ENCODE results near the gene CACNG5. TPM values are rescaled to one million over a fixed set of nuclear protein-coding genes. Genes with fewer than 3 reads are reported as not detected.

Gene CACNG5, protein sequence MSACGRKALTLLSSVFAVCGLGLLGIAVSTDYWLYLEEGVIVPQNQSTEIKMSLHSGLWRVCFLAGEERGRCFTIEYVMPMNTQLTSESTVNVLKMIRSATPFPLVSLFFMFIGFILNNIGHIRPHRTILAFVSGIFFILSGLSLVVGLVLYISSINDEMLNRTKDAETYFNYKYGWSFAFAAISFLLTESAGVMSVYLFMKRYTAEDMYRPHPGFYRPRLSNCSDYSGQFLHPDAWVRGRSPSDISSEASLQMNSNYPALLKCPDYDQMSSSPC
- not detected in 2 replicates for total RNA-seq (2014; rRNA removed; shearing (Covaris generic))

DNA sequence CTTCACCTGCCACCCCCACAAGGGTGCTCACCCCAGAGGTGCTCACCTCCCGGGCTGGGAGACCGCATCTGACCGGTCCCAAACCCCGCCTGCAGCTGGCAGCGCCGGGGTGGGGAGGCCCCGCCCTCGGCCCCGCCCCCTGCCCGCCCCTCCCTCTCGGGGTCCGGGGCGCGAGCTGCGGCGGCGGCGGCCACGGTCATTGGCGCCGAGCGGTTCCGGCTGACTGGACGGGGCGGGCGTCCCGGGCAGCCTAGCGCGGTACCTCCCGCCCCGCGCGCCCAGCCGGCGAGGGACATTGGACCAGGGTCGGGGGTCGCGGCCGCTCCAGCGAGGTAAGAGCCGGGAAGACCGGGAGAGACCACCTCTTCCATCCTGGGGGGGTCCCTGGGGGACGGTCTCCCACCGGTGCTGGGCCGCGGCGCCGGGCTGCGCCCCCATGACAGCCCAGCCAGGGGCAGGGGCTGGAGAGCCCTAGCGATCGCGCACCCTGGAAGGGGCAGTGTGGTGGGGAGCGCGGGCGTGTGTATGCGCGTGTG, at the start of gene CACNG5:
Gene CACNG5 (plus strand): TSS at position 199 of the 536 bp plus-strand sequence. CDS start 42,216 bp downstream, outside the sequence.
- DNase-seq (ENCODE audit: low read depth), result peak; percentile 45

DNA sequence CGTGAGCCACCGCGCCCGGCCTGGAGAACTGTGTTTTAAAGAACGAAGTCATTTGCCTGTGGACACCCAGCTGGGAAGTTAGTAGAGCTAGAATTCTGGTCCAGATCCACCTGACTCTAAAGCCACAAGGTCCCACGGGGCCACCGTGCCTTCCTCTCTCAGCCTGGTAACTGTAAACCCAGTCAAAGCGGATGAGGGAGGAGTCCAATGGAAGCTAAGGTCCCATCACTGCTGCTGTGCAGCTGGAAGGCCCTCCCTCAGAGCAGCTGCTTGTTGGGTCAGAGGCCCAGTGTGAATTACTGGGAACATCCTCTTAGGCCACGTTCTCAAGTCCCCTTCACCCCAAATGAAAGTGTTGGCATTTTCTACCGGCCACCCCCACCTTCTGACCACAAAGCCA, 48.8 kb upstream of the CACNG5 start:
- DNase-seq (ENCODE audit: low read depth), result no peak

DNA sequence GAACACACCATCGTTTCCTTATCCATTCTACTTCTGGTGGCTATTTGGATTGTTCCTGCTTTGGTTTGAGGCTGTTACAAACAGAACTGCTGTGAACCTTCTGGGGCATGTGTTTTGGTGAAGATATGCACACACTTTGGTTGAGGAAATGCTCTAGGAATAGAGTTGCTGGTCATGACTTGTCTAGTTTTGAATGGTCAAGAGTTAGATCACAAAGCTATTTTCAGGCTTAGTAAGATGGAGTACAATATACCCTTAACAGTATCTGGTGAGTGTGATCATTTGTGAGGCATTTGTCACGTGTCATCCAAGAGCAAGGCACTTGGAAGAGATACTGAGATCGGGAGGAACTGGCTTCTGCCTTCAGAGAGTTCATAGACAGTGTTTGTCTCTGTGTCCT, 47.0 kb upstream of the CACNG5 start:
- no peak for DNase-seq (ENCODE audit: low read depth)

DNA sequence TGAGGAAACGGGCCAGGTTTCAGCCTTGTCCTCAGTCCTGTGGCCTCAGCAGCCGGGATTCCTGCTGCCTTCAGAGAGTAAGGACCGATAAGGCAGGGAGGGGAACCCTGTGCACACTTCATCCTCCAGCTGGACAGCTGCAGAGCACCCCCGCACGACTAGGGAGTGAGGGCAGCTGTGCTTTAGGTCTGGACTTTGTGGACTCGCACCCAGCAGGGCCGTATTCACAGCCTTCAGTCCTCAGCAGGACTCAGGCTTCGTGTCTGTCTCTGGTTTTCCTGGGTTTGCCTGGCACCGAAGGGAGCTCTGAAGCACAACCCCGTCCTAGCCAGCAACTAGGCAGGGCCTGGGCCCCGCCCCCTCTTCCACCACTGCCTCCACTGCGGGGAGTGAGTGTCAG, 45.8 kb upstream of the CACNG5 start:
- no peak for DNase-seq (ENCODE audit: low read depth)

DNA sequence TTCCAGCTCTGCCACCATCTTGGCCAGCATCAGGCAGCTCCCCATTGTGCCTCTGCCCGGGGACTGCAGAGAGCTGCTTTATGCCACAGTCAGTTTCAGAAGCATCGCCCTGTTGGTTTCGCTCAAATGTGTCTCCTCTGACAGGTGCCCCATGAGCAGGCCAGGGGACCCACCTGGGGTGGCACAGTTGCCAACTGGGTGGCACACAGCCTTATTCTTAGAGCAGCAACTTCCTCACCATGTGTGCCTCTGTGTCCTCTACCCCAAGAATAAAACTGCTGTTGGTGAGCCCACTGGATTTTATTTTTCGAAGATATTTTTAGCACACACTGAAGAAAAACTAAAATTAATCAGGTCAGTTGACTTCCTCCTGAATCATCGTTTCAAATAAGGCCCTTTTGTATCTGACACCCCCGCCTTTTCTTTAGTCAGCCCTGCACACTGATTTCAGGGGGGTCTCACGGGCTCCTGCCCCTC, 44.9 kb upstream of the CACNG5 start:
- DNase-seq (ENCODE audit: low read depth), result no peak

DNA sequence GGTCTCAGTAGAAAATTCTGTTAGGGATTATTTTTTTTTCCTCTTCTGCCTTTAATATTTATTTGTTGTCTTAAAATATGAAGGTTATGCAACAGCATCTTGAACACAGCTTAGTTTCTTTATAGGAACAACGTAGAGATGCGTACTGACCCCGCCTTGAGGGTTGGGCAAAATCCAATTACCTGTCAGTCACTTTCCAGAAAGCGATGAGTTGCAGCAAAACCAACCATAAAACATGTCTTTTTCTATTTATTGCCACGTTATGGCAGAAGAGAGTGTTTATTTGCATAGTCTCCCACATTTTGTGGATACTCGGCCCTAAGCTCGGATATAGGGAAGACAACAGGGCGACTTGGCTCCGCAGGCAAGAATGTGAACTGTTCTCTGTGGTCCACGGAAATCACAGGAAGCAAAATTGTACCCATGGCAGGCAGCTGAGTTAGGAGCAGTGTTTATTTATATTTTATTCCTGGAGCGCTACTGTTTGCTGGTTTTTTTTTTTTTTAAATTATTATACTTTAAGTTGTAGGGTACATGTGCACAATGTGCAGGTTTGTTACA, 44.3 kb upstream of the CACNG5 start:
- no peak for DNase-seq (ENCODE audit: low read depth)

DNA sequence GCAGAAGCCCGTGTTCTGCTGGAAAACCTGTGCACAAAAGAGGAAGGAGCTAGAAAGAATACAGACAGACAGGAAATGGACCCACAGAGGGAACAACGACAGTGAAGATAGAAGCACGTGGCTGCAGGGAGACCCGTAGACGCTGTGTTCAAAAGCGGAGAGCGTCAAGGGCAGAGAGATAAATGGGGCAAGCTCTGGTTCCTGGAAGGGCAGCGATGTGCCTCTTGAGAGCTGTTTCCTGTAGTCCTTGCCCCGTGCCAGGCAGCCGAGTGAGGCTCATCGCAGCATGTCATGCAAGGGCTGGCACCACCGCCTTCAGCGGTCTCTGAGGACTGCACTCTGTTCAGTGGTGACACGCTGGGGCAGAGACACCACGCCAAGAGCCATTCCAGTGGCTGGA, 43.6 kb upstream of the CACNG5 start:
- DNase-seq (ENCODE audit: low read depth), result no peak

DNA sequence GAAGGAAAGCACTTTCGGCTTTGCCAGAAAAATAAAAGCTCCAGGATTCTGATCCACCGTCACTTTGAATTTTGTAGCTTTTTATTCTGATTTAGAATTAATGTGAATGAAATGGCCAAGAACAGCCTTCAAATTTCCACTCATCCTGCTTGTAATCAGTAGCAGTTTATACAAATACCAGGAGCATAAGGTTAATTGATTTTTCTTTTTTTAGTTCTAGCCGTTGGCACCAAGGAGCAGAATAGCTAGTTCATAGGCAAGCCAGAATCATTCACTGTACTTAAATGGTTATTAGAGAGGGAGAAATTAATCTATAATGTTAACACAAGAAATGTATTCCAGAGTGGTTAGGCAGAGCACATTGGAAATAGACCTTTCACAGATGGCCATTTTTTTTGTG, 41.1 kb upstream of the CACNG5 start:
- DNase-seq (ENCODE audit: low read depth), result no peak

DNA sequence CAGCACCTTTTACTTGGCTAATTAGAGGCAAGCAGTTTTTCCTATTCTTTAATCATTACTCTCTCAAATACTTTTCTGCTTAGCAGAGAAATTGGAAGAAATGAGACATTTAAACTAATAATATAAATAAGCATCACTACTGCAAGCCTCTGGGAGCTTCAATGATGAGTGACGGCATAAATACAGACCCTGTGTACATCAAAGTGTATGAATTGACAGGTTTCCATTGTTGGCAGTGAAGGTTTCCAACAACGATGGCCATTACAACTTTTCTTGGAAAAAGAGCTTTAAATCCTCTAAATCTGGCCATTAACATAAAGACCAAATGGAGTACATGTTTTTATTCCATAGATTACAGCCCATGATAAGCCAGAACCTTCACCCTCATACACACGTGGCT, 39.4 kb upstream of the CACNG5 start:
- no peak for DNase-seq (ENCODE audit: low read depth)

DNA sequence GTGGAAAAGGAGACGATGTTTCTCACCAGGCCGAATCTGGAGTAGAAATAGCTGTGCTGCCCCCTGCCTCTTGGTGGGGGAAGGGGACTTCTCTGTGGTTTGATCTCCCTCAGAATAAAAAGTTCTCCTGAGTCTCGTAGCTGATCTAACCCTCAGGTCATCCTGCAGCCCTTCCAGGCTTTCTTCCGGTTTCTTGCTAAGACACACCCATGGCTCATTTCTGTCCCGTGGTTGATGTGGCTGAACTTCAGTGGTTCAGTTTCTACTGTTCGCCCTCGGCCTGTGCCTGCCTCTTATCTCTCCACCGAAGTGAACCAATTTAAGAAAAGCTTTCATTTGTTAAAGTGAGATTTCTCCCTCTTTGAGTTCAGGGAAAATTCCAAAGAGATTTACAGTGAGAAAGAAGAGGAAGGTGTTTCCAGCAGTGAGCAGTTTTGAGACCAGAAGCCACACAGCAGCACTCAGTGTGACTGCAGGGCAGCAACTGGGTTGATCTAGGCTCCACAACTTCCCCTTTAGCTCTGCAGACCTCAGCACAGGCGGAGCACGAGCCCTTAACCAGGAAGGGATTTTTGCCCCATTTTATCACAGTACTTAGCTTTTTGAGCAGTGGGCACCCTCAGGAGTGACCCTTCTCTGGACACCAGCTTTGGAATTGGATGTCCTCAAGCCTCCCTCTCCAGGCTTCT, 34.9 kb upstream of the CACNG5 start:
- DNase-seq (ENCODE audit: low read depth), result no peak

DNA sequence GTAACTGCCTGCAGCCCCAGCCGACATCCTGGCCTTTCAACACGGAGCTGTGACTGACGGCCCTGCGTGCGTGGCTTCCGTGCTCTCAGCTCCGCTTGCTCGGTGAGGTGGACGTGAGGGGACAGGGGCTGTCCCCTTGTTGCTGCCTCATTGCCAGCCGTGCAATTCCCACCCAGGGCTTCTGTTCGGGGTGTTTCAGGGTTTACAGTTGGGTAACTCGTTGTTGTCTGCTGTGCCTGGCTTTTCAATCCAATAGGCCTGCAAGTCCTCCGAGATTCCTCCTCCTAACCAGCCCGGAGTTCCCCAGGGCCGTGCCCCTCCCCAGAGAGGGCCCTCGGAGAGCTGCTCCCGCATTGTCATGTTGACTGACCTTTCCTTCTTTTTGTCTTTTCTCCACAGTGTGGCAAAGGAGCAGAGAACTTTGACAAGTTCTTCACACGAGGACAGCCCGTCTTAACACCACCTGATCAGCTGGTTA, 31.4 kb upstream of the CACNG5 start:
- no peak for DNase-seq (ENCODE audit: low read depth)

DNA sequence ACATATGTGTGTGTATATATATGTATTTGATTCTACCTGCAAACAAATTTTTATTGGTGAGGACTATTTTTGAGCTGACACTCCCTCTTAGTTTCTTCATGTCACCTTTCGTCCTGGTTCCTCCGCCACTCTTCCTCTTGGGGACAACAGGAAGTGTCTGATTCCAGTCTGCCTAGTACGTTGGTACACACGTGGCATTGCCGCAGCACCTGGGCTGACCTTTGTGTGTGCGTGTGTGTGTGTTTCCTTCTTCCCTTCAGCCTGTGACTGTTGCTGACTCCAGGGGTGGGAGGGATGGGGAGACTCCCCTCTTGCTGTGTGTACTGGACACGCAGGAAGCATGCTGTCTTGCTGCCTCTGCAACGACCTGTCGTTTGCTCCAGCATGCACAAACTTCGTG, 29.4 kb upstream of the CACNG5 start:
- DNase-seq (ENCODE audit: low read depth), result no peak

DNA sequence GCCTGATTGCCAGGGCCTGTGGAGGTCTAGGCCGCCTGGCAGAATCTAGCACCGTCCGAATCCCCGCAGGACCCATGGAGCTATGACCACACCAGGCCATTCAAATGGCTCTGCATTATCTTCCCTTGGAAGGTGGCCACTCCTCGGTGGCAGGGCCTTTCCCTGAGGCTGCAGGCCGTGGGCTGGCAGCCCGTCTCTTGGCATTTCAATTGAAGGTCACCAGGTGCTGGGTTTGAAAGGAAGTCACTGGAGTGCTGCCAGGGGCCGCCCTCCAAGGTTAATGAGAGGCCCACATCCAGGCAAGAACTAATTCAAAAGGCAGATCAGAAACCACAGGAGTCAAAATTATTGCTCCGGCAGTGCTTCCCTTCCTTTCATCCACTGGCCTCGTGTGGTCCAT, 27.7 kb upstream of the CACNG5 start:
- DNase-seq (ENCODE audit: low read depth), result no peak

DNA sequence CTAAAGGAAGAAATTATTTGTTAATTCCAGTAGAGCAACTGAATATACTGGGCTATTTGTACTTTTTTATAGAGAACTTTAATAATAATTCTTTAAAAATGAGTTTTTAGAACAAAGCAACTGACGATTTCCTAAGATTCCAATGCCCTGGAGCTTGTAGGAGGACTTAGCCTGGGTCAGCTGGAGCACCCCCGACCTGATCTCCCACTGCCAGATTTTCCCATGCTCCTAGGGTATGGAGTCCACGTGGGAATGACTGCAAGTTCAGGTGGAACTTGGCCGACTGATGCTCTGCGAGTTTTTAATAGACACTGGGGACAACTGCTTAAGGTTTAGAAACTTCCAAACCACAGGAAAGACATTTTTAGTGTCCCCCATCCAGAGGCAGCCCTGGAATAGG, 25.5 kb upstream of the CACNG5 start:
- DNase-seq (ENCODE audit: low read depth), result no peak

DNA sequence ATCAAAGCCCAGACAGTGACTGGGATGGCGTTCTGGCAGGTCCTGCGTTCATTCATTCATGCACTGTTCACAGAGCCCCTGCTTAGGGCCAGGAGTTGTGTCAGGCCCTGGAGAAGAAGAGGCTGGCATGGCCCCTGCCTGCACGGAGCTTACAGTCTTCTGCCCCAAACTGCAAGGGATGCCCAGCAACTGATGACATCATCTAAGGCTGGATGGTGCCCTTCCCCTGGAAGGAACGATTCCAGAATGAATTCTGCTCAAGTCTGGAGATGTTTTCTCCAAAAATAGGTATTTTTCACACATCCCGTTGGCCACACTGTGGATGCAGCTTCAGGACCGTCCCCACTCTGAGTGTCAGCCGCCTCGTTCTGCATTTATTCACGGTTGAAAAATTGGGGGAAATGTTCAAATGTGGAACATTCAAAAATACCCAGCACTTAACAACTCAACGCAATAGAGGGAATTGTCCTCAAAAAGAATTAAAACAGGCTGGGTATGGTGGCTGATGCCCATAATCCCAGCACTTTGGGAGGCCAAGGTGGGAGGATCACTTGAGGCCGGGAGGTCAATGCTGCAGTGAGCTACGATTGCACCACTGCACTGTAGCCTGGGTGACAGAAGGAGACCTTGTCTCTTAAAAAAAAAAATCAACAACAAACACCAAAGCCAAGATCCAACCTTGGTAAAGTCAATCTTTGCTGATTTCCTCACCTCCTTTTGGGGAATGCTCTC, 23.8 kb upstream of the CACNG5 start:
- no peak for DNase-seq (ENCODE audit: low read depth)

DNA sequence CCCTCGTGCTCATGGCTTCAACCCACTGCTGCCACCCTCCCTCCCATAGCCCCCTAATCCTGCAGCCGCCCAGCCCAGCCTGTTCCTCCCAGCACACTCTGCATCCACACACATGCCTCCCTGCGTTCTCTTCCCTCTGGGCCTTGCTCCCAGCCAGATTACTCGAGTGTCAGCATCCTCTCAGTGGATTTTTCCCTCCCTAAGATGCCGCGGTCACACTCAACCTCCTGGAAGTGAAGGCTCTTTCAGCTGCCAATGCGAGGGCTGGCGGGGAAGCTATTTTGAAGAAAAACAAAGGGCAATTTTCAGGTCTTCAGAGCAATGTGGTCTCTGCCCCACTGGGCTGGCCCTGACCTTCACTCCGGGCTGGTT, 23.2 kb upstream of the CACNG5 start:
- DNase-seq (ENCODE audit: low read depth), result no peak

DNA sequence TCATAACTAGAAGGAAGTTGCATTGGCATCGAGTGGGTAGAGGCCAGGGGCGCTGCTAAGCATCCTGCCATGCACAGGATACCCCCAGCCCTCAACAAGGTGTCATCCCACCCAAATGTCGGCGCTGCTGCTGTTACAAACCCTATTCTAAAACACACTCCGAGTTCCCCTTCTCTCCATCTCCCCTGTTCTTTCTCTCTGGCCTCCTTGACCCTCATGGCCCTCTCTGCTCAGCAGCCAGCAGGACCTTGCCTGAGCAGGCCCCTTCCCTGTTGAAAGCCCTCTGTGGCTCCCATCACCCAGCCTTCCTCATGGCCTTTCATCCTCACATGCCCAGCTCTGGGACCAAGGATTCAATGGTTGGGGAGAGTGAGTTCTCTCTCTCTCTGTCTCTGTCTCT, 22.3 kb upstream of the CACNG5 start:
- no peak for DNase-seq (ENCODE audit: low read depth)

DNA sequence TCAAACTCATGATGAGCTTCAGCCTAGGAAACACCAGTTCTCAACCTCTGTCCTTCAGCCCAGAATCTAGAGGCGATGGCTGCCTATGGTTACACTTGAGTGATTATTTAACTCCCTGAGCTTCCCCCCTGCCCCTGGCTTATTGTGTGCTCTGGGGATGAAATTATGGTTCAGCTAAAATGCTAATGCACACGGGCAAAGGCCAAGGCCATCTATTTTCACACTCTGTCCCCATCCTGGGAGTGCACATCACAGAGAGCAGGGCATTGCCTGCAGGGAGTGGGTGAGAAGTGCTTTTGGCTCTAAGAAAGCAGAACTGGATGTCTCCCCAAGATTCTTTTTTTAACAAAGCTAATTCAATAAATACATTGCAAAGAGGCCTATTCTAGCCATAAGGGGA, 21.6 kb upstream of the CACNG5 start:
- no peak for DNase-seq (ENCODE audit: low read depth)

DNA sequence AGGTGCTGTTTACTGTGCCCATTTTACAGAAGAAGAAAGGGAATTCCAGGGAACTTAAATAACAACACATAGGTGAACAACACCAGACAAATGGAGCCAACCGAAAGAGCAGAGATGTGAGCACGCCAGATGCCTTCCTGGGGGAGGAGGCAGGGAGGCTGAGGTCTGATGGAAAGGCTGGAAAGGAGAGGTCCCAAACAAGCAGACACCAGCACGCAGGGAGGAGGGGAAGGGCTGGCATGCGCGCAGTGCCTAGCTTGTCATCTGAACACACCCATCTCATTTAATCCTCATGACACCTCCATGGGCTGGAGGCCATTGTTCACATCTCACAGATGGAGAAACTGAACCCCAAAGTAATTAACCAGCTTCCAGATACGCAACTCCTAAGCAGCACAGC, 20.9 kb upstream of the CACNG5 start:
- DNase-seq (ENCODE audit: low read depth), result no peak

DNA sequence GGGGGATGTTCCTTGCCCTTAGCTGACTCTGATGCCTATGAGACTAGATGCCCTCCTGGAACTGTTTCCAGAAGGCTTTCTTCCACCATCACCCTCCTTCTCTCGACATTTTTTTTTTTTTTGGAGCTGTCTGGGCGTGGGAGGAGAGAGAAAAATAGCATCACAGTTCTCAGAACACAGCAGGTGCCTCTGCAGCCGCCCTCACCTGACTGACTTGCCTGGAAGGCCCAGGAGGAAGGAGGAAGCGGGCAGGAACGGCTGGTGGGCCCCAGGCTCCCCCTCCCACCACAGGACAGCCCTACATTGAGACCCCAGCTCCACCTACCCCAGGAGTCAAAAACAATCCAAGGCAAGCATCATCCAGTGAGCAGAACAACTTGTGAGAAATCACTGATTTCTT, 20.3 kb upstream of the CACNG5 start:
- DNase-seq (ENCODE audit: low read depth), result no peak

DNA sequence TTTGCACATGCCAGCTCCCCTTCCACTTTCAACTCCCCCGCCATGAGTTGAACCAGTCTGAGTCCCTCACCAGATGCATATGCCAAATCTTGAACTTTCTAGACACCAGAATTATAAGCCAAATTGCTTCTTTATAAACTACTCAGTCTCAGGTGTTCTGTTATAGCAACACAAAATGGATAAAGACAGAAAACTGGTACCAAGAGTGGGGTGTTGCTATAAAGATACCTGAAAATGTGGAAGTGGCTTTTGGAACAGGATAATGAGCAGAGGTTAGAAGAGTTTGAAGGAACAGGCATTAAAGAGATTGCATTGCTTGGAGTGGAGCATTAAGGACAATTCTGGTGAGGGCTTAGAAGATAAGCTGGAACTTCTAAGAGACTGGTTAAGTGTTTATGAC, 17.2 kb upstream of the CACNG5 start:
- no peak for DNase-seq (ENCODE audit: low read depth)

DNA sequence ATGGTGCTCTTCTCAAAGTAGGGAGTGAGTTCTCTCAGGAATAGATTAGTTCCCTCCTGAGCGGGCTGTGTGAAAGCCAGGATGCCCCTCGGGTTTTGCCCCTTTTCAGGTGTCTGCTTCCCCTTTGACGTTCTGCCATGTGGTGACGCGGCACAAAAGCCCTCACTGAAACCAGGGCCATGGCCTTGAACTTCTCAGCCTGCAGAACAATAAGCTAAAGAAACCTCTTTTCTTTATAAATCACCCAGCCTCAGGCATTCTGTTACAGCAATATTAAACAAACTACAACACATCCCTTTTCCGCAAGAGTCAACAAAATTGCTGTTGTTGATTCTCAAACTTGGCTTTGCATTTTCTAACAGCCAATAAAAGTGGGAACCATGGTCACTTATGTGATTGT, 15.5 kb upstream of the CACNG5 start:
- DNase-seq (ENCODE audit: low read depth), result no peak

Measured in Daoy (cell line).